GM19395 (cell line): Measurements from ENCODE around the gene IRGQ.

Experiments used
- ATAC-seq: cut with Tn5 transposase; IDR thresholded peaks from one replicate; pipeline ENCODE4 v1.9.1; 2021; ENCODE audit warnings: mild to moderate bottlenecking, moderate library complexity; ENCODE audit not compliant: unreplicated experiment

The IRGQ gene

GRCh38 chr19:43546581-43546980, 49.4 kb downstream of the IRGQ start:
- no peak for ATAC-seq

- no peak for ATAC-seq
These were observed 50.0 kb downstream of the IRGQ start for GRCh38 chr19:43545981-43546380.

GRCh38 chr19:43545276-43545675, 50.7 kb downstream of the IRGQ start:
- ATAC-seq = no peak

GRCh38 chr19:43544077-43544476, 51.9 kb downstream of the IRGQ start:
- no peak for ATAC-seq

- ATAC-seq = no peak
These were observed 53.8 kb downstream of the IRGQ start for GRCh38 chr19:43541920-43542650.

GRCh38 chr19:43540381-43540780, 55.6 kb downstream of the IRGQ start:
- ATAC-seq = no peak

- no peak for ATAC-seq
These were observed 57.0 kb downstream of the IRGQ start for GRCh38 chr19:43538922-43539321.

GRCh38 chr19:43534816-43535761, 60.8 kb downstream of the IRGQ start:
- ATAC-seq = no peak
